Mucosa of descending colon (tissue), 3 donors: Measurements from ENCODE around the gene LHPP. TPM values are rescaled to one million over a fixed set of nuclear protein-coding genes. Genes with fewer than 3 reads are reported as not detected.

Source experiments
- ATAC-seq: fragments of 200-7000 bp; cut with Tn5 transposase; one replicate; pipeline ENCODE4 v1.9.1; 2020; ENCODE audit warnings: mild to moderate bottlenecking, moderate library complexity
- DNase-seq, 3 donors: peaks; one replicate each; pipeline ENCODE4 v3.0.0-alpha.2; 2020
- H3K36me3 ChIP-seq: fragments of 200-600 bp; one replicate; pipeline ENCODE4 v1.8.0; 2021; ENCODE audit warnings: low read depth, mild to moderate bottlenecking
- H3K4me1 ChIP-seq: fragments of 200-600 bp; one replicate; pipeline ENCODE4 v1.8.0; 2021; ENCODE audit warnings: low read depth, mild to moderate bottlenecking
- H3K4me3 ChIP-seq: fragments of 200-600 bp; one replicate; pipeline ENCODE4 v1.8.0; 2021; ENCODE audit warnings: mild to moderate bottlenecking
- H3K9me3 ChIP-seq: fragments of 200-600 bp; one replicate; pipeline ENCODE4 v1.8.0; 2021; ENCODE audit warnings: mild to moderate bottlenecking
- CTCF ChIP-seq: fragments of 200-600 bp; IDR thresholded peaks from one replicate; pipeline ENCODE4 v1.8.0; 2022; ENCODE audit warnings: antibody characterized with exemption, mild to moderate bottlenecking
- intact Hi-C, 2 donors: fragments of 100-400 bp; cut with DNase I in 1 of 2; cut with micrococcal nuclease in 1 of 2; formaldehyde crosslinking; loops; one replicate each; pipeline versions ENCODE4 v1.11.0 to v1.11.1; 2022; cut with DNase I, micrococcal nuclease
- total RNA-seq, 3 donors: library from RNA; stranded (reverse); fragmentation: NEBNext Ultra II Directional in 2 of 3; extraction: Animal tissue kit (Norgen Biotek cat#: 25700) in 2 of 3; gene quantifications; one replicate each; pipeline versions ENCODE4 v1.2.1 to v1.2.4, GENCODE V29; 2021 to 2023
- donor health status: DM: no; HTN: no; CAD: no; lungs with moderate emphysema.
- donor health status: DM: no; HTN: no; CAD: no.
- donor health status: DM: no; HTN: yes; CAD: no.

LHPP gene
- total RNA-seq, 3 donors from 2014 or later, result 19.7 to 46.7 (median 26.5) TPM

- no peaks in the 10 kb centered on the region for H3K36me3 ChIP-seq
- DNase-seq (peak in 1 of 3 donors; percentile 18), ATAC-seq (no peak)
- no peak overlapping the region for H3K4me3 ChIP-seq
- intact Hi-C loops, result no loop called here
- no peak for TF ChIP-seq CTCF
- H3K9me3 ChIP-seq, result no peaks in the 10 kb centered on the region
- no peaks in the 10 kb centered on the region for H3K4me1 ChIP-seq
Observed at GRCh38 chr10:124568848-124569622, 107.4 kb downstream of the LHPP start.

DNA sequence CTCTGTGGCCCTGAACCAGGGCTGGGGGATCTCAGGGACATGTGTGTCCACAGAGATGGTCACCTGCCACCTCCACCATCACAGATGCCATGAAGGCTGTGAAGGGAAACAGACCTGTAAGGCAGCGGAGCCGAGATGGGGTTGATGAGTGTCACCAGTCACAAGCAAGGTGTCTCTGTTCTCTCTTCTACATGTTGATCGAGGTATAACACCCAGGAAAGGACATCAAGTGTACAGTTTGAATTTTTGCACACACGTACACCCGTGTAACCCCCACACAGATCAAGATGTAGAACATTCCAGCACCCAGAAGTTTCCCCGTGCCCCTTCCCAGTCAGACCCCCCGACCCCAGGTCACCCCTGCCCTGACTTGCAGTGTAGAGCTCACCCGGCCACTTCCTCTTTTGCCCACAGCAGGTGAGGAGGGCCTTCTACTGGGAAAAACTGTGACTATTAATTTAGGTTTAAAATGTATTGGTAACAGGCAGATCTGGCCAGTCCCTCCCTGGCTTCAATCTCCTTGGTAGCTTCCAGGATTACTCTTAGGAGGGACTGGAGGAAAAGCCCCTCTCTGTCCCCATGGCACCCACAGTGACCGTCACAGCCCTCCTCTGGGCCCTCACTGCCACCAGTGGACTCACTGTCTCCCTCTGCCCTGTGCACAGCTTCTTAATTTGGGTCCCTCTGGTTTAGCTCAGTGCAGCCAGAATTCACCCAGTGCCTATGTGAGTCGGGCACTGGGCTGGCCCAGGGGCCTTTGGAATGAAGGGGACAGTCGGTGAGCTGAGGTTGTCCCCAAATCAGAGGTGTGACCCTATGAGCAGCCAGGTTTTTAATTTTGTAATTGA is 108.2 kb downstream of the LHPP start:
- no peaks in the 10 kb centered on the region for H3K36me3 ChIP-seq
- no peak for TF ChIP-seq CTCF
- no peaks in the 10 kb centered on the region for H3K9me3 ChIP-seq
- ATAC-seq, result no peak
- H3K4me3 ChIP-seq, result no peak overlapping the region
- DNase-seq, result no peak
- intact Hi-C loops, result no loop called here
- H3K4me1 ChIP-seq, result no peaks in the 10 kb centered on the region

- Histone ChIP-seq H3K4me1 (no peaks in the 10 kb centered on the region), H3K9me3 (no peaks in the 10 kb centered on the region), H3K4me3 (no peak overlapping the region), H3K36me3 (no peaks in the 10 kb centered on the region)
- ATAC-seq (no peak), DNase-seq (no peak)
- TF ChIP-seq CTCF, result no peak
- intact Hi-C loops, result no loop called here
Observed at GRCh38 chr10:124570646-124571045, 109.0 kb downstream of the LHPP start.

GRCh38 chr10:124572751-124573150 is 111.1 kb downstream of the LHPP start:
- H3K4me3 ChIP-seq, result no peak overlapping the region
- no peak for TF ChIP-seq CTCF
- intact Hi-C loops, result no loop called here
- no peaks in the 10 kb centered on the region for H3K4me1 ChIP-seq
- H3K9me3 ChIP-seq, result no peaks in the 10 kb centered on the region
- ATAC-seq, result no peak
- H3K36me3 ChIP-seq, result no peaks in the 10 kb centered on the region
- no peak for DNase-seq

GRCh38 chr10:124573726-124574455 is 112.3 kb downstream of the LHPP start:
- H3K36me3 ChIP-seq, result no peaks in the 10 kb centered on the region
- intact Hi-C loops, result no loop called here
- no peak overlapping the region for H3K4me3 ChIP-seq
- DNase-seq, result peak in 1 of 3 donors; percentile 0
- H3K9me3 ChIP-seq, result no peaks in the 10 kb centered on the region
- no peaks in the 10 kb centered on the region for H3K4me1 ChIP-seq
- no peak for ATAC-seq
- TF ChIP-seq CTCF, result no peak
